ENCODE measurements around the gene FBXW11. TPM values are rescaled to one million over a fixed set of nuclear protein-coding genes. Genes with fewer than 3 reads are reported as not detected.

Gene FBXW11
- total RNA-seq, 1 experiment from 2014 or later, result 85.3 TPM

DNA sequence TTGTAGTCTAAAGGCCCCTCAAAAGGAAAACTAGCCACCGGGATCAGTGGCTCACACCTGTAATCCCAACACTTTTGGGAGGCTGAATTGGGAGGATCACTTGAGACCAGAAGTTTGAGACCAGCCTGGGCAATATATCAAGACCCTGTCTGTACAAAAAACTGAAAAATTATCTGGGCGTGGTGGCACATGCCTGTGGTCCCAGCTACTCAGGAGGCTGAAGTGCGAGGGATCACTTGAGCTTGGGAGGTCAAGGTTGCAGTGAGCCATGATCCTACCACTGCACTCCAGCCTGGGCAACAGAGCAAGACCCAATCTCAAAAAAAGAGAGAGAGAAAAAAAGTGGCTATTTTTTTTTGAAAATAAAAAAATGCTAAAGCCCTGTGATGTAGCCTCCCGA is 55.2 kb downstream of the FBXW11 start:
- H3K27ac Mint-ChIP-seq, result no peak overlapping the region
- Histone ChIP-seq H2BK20ac (ENCODE audit: low read depth, low read length, poor library complexity, severe bottlenecking) (no peak overlapping the region), H3K56ac (ENCODE audit: insufficient read length, low read depth, low read length) (no peak overlapping the region), H3K14ac (ENCODE audit: insufficient read depth, low read length) (no peak overlapping the region), H2BK120ac (ENCODE audit: low read depth, low read length, poor library complexity, severe bottlenecking) (no peak overlapping the region), H3K27me3 (ENCODE audit: insufficient read depth, low read length) (no peaks in the 10 kb centered on the region), H4K5ac (ENCODE audit: insufficient read length, low read depth, low read length) (no peak overlapping the region), H2AK5ac (ENCODE audit: insufficient read length, low read length) (no peak overlapping the region), H3K9ac (ENCODE audit: extremely low read depth, insufficient read length, low read length) (no peak overlapping the region), H3K4ac (ENCODE audit: low read depth, low read length) (no peak overlapping the region), H2BK12ac (ENCODE audit: insufficient read length, low read depth, low read length) (no peak overlapping the region), H3K79me1 (ENCODE audit: insufficient read depth, low read depth, low read length, poor library complexity, severe bottlenecking) (peaks cover 5% of the 10 kb centered on the region), H3K23me2 (ENCODE audit: insufficient read length, low read depth, low read length, poor library complexity, severe bottlenecking) (no peaks in the 10 kb centered on the region), H4K8ac (replicated peaks; ENCODE audit: insufficient read length, low read depth, low read length) (no peak overlapping the region), H2BK15ac (ENCODE audit: low read depth, low read length) (no peak overlapping the region), H3T11ph (ENCODE audit: low read length) (no peak overlapping the region), H3K23ac (ENCODE audit: insufficient read length, low read depth, low read length) (no peak overlapping the region), H3K4me1 (ENCODE audit: insufficient read depth, low read length) (peaks cover 2% of the 10 kb centered on the region; the same call in 1 of the 2 replicates), H3K18ac (ENCODE audit: insufficient read length, low read depth, low read length) (no peak overlapping the region), H2BK5ac (ENCODE audit: insufficient read length, low read length) (no peak overlapping the region), H4K91ac (ENCODE audit: insufficient read length, low read depth, low read length) (no peak overlapping the region), H3K27ac (ENCODE audit: insufficient read length, low read depth, low read length) (no peak overlapping the region), H3K4me2 (ENCODE audit: insufficient read depth, insufficient read length, low read length) (no peak overlapping the region), H4K20me1 (ENCODE audit: control insufficient read depth, insufficient read depth, insufficient read length) (no peaks in the 10 kb centered on the region), H3K9me3 (ENCODE audit: control insufficient read depth, low read depth, low read length) (no peaks in the 10 kb centered on the region), H3K79me2 (ENCODE audit: insufficient read depth, low read length) (peaks cover 43% of the 10 kb centered on the region; the same call in 1 of the 2 replicates), H2AFZ (ENCODE audit: low read length) (no peak overlapping the region)
- no peak overlapping the region for H3K4me3 Mint-ChIP-seq
- DNase-seq, result no peak
- H3K9me3 Mint-ChIP-seq, result no peaks in the 10 kb centered on the region
- TF ChIP-seq, protein P1, sequence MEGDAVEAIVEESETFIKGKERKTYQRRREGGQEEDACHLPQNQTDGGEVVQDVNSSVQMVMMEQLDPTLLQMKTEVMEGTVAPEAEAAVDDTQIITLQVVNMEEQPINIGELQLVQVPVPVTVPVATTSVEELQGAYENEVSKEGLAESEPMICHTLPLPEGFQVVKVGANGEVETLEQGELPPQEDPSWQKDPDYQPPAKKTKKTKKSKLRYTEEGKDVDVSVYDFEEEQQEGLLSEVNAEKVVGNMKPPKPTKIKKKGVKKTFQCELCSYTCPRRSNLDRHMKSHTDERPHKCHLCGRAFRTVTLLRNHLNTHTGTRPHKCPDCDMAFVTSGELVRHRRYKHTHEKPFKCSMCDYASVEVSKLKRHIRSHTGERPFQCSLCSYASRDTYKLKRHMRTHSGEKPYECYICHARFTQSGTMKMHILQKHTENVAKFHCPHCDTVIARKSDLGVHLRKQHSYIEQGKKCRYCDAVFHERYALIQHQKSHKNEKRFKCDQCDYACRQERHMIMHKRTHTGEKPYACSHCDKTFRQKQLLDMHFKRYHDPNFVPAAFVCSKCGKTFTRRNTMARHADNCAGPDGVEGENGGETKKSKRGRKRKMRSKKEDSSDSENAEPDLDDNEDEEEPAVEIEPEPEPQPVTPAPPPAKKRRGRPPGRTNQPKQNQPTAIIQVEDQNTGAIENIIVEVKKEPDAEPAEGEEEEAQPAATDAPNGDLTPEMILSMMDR (conservative IDR thresholded peaks at IDR 0.05), result no peak
- H3K36me3 Mint-ChIP-seq (ENCODE audit: insufficient read depth in 1 of 3, low read depth in 3 of 3), result no peaks in the 10 kb centered on the region; a peak in 2 of 7 replicates
- peaks cover 39 to 48% of the 10 kb centered on the region in 2 experiments for H3K4me1 Mint-ChIP-seq
- H3K27me3 Mint-ChIP-seq (ENCODE audit: low read depth), result no peaks in the 10 kb centered on the region
- no CpG with 5 or more reads among the region's 4 CpGs for WGBS (ENCODE audit: extremely low coverage, insufficient read length, low lambda C conversion rate)
